Fibroblast of mammary gland (primary cell): Measurements from ENCODE around the gene UBE2S.
"Not testable (repeated sequence)": the region's sequence is repeated elsewhere in the genome, so short reads cannot be mapped to it uniquely, and the experiment has no call there.

ENCODE experiments used
- DNase-seq: peaks from one replicate; pipeline ENCODE4 v3.0.0-alpha.2; 2010; ENCODE audit warnings: low read depth
- H3K4me3 ChIP-seq: 2 replicates; pipeline ENCODE4 v1.5.1; 2011; ENCODE audit warnings: low read depth, mild to moderate bottlenecking, low read length, moderate library complexity; ENCODE audit not compliant: control insufficient read depth
- TF ChIP-seq, protein P1 (sequence below): conservative IDR thresholded peaks from 2 replicates; pipeline ENCODE4 v1.5.1; 2011; ENCODE audit warnings: low read depth, low read length, inconsistent platforms; ENCODE audit not compliant: control insufficient read depth, insufficient read depth

The UBE2S gene

DNA sequence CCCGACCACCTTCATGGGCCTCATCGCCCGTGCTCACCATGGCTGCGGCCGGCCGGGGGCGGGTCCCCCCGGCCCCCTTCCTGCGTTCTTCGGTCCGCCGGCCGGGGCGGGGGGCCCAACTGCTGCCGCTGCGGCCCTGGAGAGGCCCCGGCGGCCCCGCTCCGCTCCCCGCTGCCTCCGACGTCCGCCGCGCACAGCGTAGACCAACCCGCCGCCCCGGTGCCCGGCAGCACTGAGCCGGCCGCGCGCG is at the start of gene UBE2S:
UBE2S (minus strand) TSS at position 239 of the 250 bp plus-strand sequence; CDS start at position 40, 199 bp downstream.
- peak within 1 kb of the TSS; percentile 78 for H3K4me3 ChIP-seq
- not testable (repeated sequence) for DNase-seq

DNA sequence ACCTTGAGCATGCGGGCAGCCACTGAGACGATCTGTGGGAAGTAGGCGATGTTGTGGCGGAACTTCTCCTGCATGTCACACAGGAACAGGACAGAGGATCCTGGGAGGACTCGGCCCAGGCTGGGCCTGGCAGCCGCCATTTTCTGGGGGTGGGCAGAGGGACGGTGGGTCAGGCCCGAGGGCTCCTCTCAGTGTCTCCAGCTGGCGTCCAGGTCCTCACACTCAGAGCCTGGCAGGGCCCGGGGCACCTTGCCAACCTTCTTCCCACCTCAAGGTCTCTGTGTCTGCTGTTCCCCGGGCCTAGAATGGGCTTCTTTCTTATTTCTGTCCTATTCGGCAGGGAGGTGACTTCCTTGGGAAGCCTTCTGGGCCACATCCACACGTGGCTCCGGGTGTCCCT is 48.8 kb upstream of the UBE2S start:
- TF ChIP-seq, protein P1, sequence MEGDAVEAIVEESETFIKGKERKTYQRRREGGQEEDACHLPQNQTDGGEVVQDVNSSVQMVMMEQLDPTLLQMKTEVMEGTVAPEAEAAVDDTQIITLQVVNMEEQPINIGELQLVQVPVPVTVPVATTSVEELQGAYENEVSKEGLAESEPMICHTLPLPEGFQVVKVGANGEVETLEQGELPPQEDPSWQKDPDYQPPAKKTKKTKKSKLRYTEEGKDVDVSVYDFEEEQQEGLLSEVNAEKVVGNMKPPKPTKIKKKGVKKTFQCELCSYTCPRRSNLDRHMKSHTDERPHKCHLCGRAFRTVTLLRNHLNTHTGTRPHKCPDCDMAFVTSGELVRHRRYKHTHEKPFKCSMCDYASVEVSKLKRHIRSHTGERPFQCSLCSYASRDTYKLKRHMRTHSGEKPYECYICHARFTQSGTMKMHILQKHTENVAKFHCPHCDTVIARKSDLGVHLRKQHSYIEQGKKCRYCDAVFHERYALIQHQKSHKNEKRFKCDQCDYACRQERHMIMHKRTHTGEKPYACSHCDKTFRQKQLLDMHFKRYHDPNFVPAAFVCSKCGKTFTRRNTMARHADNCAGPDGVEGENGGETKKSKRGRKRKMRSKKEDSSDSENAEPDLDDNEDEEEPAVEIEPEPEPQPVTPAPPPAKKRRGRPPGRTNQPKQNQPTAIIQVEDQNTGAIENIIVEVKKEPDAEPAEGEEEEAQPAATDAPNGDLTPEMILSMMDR = no peak
- H3K4me3 ChIP-seq = no peak overlapping the region
- no peak for DNase-seq

DNA sequence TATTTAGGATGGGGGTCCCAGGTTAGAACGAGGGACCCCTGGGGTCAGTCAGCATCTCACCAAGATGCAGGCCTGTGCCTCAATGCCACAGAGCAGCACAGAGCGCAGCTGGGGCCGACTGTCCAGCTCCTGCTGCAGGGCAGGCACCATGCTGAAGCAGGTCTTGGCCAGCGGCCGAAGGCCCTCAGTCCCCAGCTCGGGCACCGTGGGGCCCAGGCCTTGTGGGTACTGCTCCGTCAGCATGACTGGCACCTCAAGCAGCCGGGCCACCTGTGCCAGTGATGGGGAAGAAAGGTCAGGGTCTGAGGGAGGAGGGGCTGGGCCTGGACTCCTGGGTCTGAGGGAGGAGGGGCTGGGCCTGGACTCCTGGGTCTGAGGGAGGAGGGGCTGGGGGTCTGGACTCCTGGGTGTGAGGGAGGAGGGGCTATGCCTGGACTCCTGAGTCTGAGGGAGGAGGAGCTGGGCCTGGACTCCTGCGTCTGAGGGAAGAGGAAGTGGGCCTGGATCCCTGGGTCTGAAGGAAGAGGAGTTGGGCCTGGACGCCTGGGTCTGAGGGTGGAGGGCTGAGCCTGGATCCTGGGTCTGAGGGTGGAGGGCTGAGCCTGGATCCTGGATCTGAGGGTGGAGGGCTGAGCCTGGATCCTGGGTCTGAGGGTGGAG is 48.1 kb upstream of the UBE2S start:
- no peak for DNase-seq
- TF ChIP-seq, protein P1 = no peak
- no peak overlapping the region for H3K4me3 ChIP-seq

DNA sequence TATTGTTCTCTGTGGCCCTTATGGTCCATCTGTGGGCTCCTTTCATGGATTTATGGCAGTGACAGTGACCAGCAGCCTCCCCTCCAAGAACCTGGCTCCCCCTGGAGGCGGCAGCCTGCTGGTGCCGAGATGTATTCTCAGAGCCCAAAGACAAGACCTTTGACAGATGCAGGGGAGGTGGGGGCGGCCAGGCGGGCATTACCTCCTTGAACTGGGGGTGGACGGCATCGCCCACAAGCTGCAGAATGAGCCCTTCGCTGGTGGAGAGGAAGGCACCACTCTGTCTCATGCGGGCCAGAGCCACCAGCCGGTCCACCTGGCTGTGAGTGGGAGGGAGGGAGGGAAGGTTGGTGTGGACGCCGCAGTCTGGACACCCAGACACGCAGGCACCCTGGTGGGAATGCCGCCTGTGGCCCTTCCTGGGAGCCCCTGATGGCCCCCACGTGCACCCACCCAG is 47.2 kb upstream of the UBE2S start:
- H3K4me3 ChIP-seq = no peak overlapping the region
- DNase-seq = peak; percentile 43
- TF ChIP-seq, protein P1 = peak; percentile 70

DNA sequence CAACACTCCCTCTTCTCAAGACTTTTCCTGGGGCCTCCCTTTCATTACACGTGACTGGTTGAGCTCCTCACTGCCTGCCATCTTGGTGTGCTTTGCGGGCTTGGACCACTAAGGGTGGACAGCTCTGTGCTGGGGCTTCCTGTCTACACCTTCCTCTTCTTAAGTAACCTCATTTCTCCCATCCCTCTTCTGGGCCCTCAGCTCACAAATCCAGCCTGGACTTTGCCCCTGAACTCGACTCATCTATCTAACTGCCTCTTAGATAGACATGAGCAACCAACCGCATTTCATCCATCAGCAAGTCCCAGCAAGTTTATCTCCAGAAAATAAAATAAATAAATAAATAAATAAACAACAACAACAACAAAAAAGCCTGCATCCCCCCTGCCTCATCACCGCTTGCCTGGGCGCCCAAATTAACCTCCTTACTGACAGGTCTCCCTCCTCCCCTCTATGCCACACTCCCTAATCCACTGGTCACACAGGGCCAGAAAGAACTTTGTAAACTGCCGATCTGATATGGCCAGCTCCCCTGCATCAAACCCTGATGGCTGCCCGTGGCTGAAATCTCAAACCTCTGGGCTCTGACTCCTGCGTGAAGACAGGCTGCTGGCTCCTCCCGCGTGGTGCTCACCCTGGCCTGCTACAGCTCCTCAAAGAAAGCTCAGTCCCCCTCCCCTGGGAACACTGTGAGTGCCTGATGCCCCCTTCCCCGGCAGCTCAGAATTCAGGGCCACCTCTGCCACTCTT is 46.1 kb upstream of the UBE2S start:
- no peak overlapping the region for H3K4me3 ChIP-seq
- TF ChIP-seq, protein P1 = no peak
- DNase-seq = no peak

DNA sequence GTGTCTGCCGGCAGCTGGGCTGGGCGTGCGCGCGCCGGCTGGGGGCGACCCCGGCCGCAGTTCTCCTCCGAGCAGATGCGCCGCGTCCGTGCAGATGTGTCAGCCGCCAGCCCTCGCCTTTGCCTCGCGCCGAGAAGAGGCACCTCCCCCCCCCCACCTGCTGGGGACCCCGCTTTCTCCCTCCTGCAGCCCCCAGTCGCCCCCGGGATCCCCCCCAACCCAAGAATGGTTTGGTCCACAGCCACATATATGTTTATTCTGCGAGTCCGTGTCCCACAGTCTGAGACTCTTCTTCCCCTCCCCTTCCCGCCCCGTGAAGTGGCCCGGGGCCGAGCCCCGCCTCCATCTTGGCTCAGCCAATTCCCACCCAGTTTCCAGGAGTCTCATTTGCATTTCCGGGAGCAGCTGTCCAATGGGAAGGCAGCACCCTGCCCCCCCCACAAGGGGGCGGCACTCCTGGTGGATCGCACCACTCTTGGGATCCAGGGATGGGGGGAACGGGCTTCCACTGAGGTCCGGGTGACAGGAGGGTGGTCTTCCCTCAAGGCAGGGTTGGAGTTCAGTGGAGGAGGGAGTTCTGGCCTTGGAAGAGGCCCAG is 45.3 kb upstream of the UBE2S start:
- peak; percentile 59 for DNase-seq
- TF ChIP-seq, protein P1 = no peak
- no peak overlapping the region for H3K4me3 ChIP-seq
